ENCODE results near the gene ASXL1. TPM values are rescaled to one million over a fixed set of nuclear protein-coding genes. Genes with fewer than 3 reads are reported as not detected.

Gene ASXL1
- total RNA-seq, 1 donor from 2014 or later: 25.0 TPM

GRCh38 chr20:32451682-32452461, 93.7 kb downstream of the ASXL1 start:
- Histone ChIP-seq H3K4me1 (peaks cover 60% of the 10 kb centered on the region), H3K27me3 (ENCODE audit: low read depth) (no peaks in the 10 kb centered on the region), H3K36me3 (peaks cover 28% of the 10 kb centered on the region), H3K9me3 (replicated peaks) (no peaks in the 10 kb centered on the region), H3K27ac (replicated peaks) (no peak overlapping the region), H3K4me3 (no peak overlapping the region)
- DNase-seq: peak; percentile 12
- intact Hi-C loops (cut with micrococcal nuclease): no loop called here
- TF ChIP-seq CTCF (IDR thresholded peaks at IDR 0.05; ENCODE audit: borderline replicate concordance): no peak

DNA sequence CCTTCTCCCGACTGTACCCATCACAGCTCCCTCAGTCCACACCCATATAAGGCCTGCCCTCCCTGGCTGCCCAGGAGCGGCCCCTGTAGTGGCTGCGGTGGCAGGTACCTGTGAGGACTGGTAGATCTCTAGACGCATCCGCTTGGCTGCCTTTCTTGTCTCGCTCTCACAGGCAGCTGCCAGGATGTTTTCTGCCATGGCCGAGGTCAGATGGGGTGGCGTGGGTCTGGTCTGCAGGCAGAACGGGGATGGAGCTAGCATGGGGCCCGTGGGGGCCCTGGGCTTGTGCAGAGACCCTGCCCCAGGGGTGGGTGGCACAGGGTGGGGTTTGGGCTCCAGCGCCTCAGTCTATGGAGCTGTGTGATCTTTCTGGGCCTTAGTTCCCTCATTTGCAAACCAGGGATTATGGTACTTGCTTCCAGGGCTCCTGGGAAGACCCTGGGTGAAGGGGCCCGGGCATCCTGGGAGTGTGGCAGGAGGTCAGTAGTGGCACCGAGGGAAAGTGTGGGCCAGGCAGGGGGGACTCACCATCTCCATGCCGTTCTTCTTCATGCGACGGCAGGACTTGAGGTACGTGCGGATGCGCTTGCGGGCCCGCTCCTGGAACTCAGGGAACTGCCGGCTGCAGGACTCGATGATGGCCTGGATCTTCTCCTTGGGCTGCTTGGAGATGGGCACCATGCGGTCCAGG, 94.8 kb downstream of the ASXL1 start:
- TF ChIP-seq CTCF (IDR thresholded peaks at IDR 0.05; ENCODE audit: borderline replicate concordance): no peak
- Histone ChIP-seq H3K27me3 (ENCODE audit: low read depth) (no peaks in the 10 kb centered on the region), H3K27ac (replicated peaks) (no peak overlapping the region), H3K4me3 (no peak overlapping the region), H3K9me3 (replicated peaks) (no peaks in the 10 kb centered on the region), H3K4me1 (peaks cover 60% of the 10 kb centered on the region), H3K36me3 (peaks cover 26% of the 10 kb centered on the region)
- no peak for DNase-seq
- intact Hi-C loops (cut with micrococcal nuclease): no loop called here

- peaks cover 60% of the 10 kb centered on the region for H3K4me1 ChIP-seq
- no peak overlapping the region for H3K27ac ChIP-seq (replicated peaks)
- no peaks in the 10 kb centered on the region for H3K9me3 ChIP-seq (replicated peaks)
- intact Hi-C loops (cut with micrococcal nuclease): no loop called here
- DNase-seq: peak; percentile 11
- H3K27me3 ChIP-seq (ENCODE audit: low read depth): no peaks in the 10 kb centered on the region
- TF ChIP-seq CTCF (IDR thresholded peaks at IDR 0.05; ENCODE audit: borderline replicate concordance): no peak
- H3K4me3 ChIP-seq: no peak overlapping the region
- peaks cover 26% of the 10 kb centered on the region for H3K36me3 ChIP-seq
Observed at GRCh38 chr20:32453467-32454163, 95.5 kb downstream of the ASXL1 start.

DNA sequence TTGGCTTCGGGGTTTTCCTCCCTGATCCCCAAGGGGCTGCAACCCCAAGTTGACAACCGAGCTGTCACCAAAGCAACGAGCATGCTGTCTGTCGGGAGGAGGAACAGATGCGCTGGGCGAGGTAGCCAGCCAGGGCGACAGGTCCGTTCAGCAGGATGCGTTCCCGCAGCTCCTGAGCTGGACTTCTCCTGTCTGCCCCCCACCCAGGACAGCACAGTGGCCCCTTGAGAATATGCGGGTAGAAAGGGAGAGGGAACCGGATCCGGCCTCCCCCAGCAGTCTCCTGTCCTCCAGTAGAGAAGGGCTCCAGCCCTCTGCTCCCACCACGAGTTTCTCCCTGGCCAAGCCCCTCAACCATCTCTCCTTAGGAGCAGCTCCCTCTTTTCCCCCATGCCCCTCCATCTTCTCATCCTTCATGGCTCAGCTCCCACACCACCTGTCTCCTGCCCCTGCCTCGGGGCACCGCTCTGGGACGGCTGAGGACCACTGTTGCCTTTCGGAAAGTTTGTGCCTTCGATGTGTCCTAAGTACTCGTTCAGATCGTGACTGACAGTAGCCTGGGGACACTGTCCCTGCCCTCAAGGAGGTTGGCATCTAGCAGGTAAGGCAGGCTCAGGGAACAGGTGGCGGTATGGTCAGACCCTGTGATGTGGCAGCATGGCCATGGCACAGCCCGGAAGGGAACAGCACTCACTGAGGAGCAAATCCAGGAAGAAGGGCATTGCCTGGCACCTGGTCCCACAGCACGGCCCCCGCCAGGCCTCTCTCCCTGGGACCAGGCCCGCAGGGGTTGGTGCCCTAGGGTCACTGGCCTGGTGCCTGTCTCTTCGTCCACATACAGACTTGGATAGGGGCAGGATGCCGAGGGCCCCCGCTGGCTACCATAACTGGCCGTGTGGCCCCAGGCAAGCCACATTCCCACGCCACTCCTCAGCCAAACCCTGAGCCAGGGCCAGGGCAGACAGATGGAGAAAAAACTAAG, 96.3 kb downstream of the ASXL1 start:
- peaks cover 52% of the 10 kb centered on the region for H3K4me1 ChIP-seq
- intact Hi-C loops (cut with micrococcal nuclease): no loop called here

More for the DNA sequence above, 96.3 kb downstream of the ASXL1 start:
- no peak overlapping the region for H3K27ac ChIP-seq (replicated peaks)
- peaks cover 26% of the 10 kb centered on the region for H3K36me3 ChIP-seq
- H3K9me3 ChIP-seq (replicated peaks): no peaks in the 10 kb centered on the region
- DNase-seq: peak; percentile 10
- no peaks in the 10 kb centered on the region for H3K27me3 ChIP-seq (ENCODE audit: low read depth)
- TF ChIP-seq CTCF (IDR thresholded peaks at IDR 0.05; ENCODE audit: borderline replicate concordance): no peak
- H3K4me3 ChIP-seq: no peak overlapping the region

Data from left ventricle myocardium inferior (tissue), 1 donor.